Measurements from ENCODE around the gene PRKD2. TPM values are rescaled to one million over a fixed set of nuclear protein-coding genes. Genes with fewer than 3 reads are reported as not detected.

The PRKD2 gene
- total RNA-seq, 1 experiment from 2014 or later = 45.1 TPM

GRCh38 chr19:46691948-46692347 lies 25.0 kb downstream of the PRKD2 start:
- ChIA-PET CTCF (no interaction called here), POLR2A (ENCODE audit: low non-redundant PET) (no interaction called here)
- intact Hi-C loops (cut with micrococcal nuclease; ENCODE audit: unreplicated experiment) = no loop called here
- Histone ChIP-seq H3K36me3 (ENCODE audit: insufficient read depth, low read length, poor library complexity, severe bottlenecking) (peaks cover 71% of the 10 kb centered on the region), H3K27me3 (replicated peaks; ENCODE audit: insufficient read depth, low read depth, low read length, poor library complexity) (no peaks in the 10 kb centered on the region), H3K4me3 (ENCODE audit: low read depth, low read length, poor library complexity, severe bottlenecking) (no peak overlapping the region), H3K27ac (ENCODE audit: low read depth, low read length, poor library complexity, severe bottlenecking) (no peak overlapping the region), H3K9me3 (ENCODE audit: low read depth, low read length, poor library complexity, severe bottlenecking) (no peaks in the 10 kb centered on the region), H3K4me1 (ENCODE audit: insufficient read depth, low read length, poor library complexity, severe bottlenecking) (no peaks in the 10 kb centered on the region)
- TF ChIP-seq CTCF (conservative IDR thresholded peaks at IDR 0.05; ENCODE audit: low read depth, low read length) (no peak), EZH2 (IDR thresholded peaks at IDR 0.05; ENCODE audit: borderline replicate concordance, low read depth, low read length, poor library complexity, severe bottlenecking) (no peak)
- BruUV-seq (replicated peaks) = no TSS peak
- no peak for DNase-seq (ENCODE audit: low spot score)

- H3K9me3 ChIP-seq (ENCODE audit: low read depth, low read length, poor library complexity, severe bottlenecking) = no peaks in the 10 kb centered on the region
- TF ChIP-seq CTCF (conservative IDR thresholded peaks at IDR 0.05; ENCODE audit: low read depth, low read length) (no peak), EZH2 (IDR thresholded peaks at IDR 0.05; ENCODE audit: borderline replicate concordance, low read depth, low read length, poor library complexity, severe bottlenecking) (no peak)
Observed at GRCh38 chr19:46691104-46691503, 25.8 kb downstream of the PRKD2 start.

DNA sequence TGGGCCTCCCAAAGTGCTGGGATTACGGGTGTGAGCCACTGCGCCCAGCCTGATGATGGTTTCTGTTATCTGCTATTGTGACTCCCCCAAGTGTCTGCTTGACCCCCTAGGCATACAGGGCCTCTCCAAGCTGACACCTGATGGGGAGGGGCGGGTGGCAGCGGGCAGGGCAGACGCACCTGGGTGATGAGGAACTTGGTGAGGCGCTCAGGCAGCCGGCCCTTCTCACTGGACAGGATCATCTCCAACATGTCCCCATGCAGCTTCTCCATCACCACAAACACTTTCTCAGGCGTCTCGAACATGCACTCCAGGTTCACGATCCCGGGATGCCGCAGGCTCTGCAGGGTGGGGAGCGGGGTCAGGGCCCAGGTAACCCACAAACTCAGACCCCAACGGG lies 27.6 kb downstream of the PRKD2 start:
- Histone ChIP-seq H3K27me3 (replicated peaks; ENCODE audit: insufficient read depth, low read depth, low read length, poor library complexity) (no peaks in the 10 kb centered on the region), H3K4me1 (ENCODE audit: insufficient read depth, low read length, poor library complexity, severe bottlenecking) (no peaks in the 10 kb centered on the region), H3K36me3 (ENCODE audit: insufficient read depth, low read length, poor library complexity, severe bottlenecking) (peaks cover 70% of the 10 kb centered on the region), H3K9me3 (ENCODE audit: low read depth, low read length, poor library complexity, severe bottlenecking) (no peaks in the 10 kb centered on the region), H3K27ac (ENCODE audit: low read depth, low read length, poor library complexity, severe bottlenecking) (no peak overlapping the region), H3K4me3 (ENCODE audit: low read depth, low read length, poor library complexity, severe bottlenecking) (no peak overlapping the region)
- intact Hi-C loops (cut with micrococcal nuclease; ENCODE audit: unreplicated experiment) = no loop called here
- CTCF ChIA-PET = no interaction called here
- no TSS peak for BruUV-seq (replicated peaks)
- TF ChIP-seq EZH2 (IDR thresholded peaks at IDR 0.05; ENCODE audit: borderline replicate concordance, low read depth, low read length, poor library complexity, severe bottlenecking) = no peak
- DNase-seq (ENCODE audit: low spot score) = no peak
- POLR2A ChIA-PET (ENCODE audit: low non-redundant PET) = no interaction called here

More at GRCh38 chr19:46691104-46691503, 25.8 kb downstream of the PRKD2 start:
- CTCF ChIA-PET = interaction anchor here (0.5 kb wide), 1 partner anchor 138 kb away, joined by 3 read pairs; no protein-coding TSS in a partner anchor
- POLR2A ChIA-PET (ENCODE audit: low non-redundant PET) = no interaction called here
- no TSS peak for BruUV-seq (replicated peaks)
- intact Hi-C loops (cut with micrococcal nuclease; ENCODE audit: unreplicated experiment) = no loop called here
- H3K27ac ChIP-seq (ENCODE audit: low read depth, low read length, poor library complexity, severe bottlenecking) = no peak overlapping the region
- DNase-seq (ENCODE audit: low spot score) = no peak
- no peaks in the 10 kb centered on the region for H3K27me3 ChIP-seq (replicated peaks; ENCODE audit: insufficient read depth, low read depth, low read length, poor library complexity)
- H3K4me1 ChIP-seq (ENCODE audit: insufficient read depth, low read length, poor library complexity, severe bottlenecking) = no peaks in the 10 kb centered on the region
- H3K4me3 ChIP-seq (ENCODE audit: low read depth, low read length, poor library complexity, severe bottlenecking) = no peak overlapping the region
- H3K36me3 ChIP-seq (ENCODE audit: insufficient read depth, low read length, poor library complexity, severe bottlenecking) = peaks cover 65% of the 10 kb centered on the region

DNA sequence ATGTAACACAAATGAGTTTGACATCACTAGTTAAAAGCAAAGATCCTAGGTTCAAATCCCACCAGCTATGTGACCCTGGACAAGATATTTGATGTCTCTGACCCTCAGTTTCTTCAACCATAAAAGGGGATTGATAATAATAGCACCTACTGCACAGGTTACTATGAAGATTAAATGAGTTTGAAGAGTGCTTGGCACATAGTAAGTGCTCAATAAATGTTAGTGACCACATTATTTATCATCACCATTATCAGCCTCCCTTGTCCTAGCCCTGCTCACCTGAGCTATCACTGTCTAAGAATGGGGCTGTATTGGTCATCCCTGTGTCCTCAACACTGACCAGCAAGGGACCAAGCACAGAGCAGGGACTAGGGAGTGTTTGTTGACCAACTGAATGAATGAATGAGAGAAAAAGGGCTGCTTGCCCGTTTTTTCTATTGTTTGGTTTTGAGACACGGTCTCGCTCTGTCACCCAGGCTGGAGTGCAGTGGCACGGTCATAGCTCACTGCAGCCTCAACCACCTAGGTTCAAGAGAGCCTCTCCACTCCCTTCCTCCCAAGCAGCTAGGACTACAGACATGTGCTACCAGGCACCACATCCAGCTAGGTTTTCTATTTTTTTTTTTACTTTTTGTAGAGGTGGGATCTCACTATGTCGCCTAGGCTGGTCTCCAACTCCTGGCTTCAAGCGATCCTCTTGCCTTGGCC lies 29.3 kb downstream of the PRKD2 start:
- intact Hi-C loops (cut with micrococcal nuclease; ENCODE audit: unreplicated experiment) = no loop called here
- TF ChIP-seq CTCF (conservative IDR thresholded peaks at IDR 0.05; ENCODE audit: low read depth, low read length) (no peak), EZH2 (IDR thresholded peaks at IDR 0.05; ENCODE audit: borderline replicate concordance, low read depth, low read length, poor library complexity, severe bottlenecking) (no peak)
- no peak overlapping the region for H3K27ac ChIP-seq (ENCODE audit: low read depth, low read length, poor library complexity, severe bottlenecking)
- H3K36me3 ChIP-seq (ENCODE audit: insufficient read depth, low read length, poor library complexity, severe bottlenecking) = peaks cover 57% of the 10 kb centered on the region
- no peaks in the 10 kb centered on the region for H3K9me3 ChIP-seq (ENCODE audit: low read depth, low read length, poor library complexity, severe bottlenecking)
- H3K27me3 ChIP-seq (replicated peaks; ENCODE audit: insufficient read depth, low read depth, low read length, poor library complexity) = no peaks in the 10 kb centered on the region
- BruUV-seq (replicated peaks) = no TSS peak
- ChIA-PET CTCF (no interaction called here), POLR2A (ENCODE audit: low non-redundant PET) (no interaction called here)
- no peak overlapping the region for H3K4me3 ChIP-seq (ENCODE audit: low read depth, low read length, poor library complexity, severe bottlenecking)
- DNase-seq (ENCODE audit: low spot score) = no peak
- no peaks in the 10 kb centered on the region for H3K4me1 ChIP-seq (ENCODE audit: insufficient read depth, low read length, poor library complexity, severe bottlenecking)

Measured in A673 (cell line).